Measurements from ENCODE around the gene KCNH2.

Gene KCNH2

GRCh38 chr7:150972741-150973140 is 5.4 kb downstream of the KCNH2 start:
- no peak for DNase-seq

- DNase-seq: no peak
These were observed 6.1 kb downstream of the KCNH2 start for GRCh38 chr7:150972023-150972468.

GRCh38 chr7:150971242-150972022 is 6.7 kb downstream of the KCNH2 start:
- DNase-seq: no peak

- no peak for DNase-seq
These were observed 7.7 kb downstream of the KCNH2 start for GRCh38 chr7:150970424-150970823.

GRCh38 chr7:150969475-150969874 is 8.6 kb downstream of the KCNH2 start:
- no peak for DNase-seq

- DNase-seq: no peak
These were observed 9.3 kb downstream of the KCNH2 start for GRCh38 chr7:150968734-150969372.

- DNase-seq: no peak
These were observed 9.9 kb downstream of the KCNH2 start for GRCh38 chr7:150968056-150968733.

- DNase-seq: no peak
These were observed 10.8 kb downstream of the KCNH2 start for GRCh38 chr7:150967349-150967748.

GRCh38 chr7:150966002-150966401 is 12.1 kb downstream of the KCNH2 start:
- no peak for DNase-seq

- no peak for DNase-seq
These were observed 12.8 kb downstream of the KCNH2 start for GRCh38 chr7:150965273-150965830.

GRCh38 chr7:150964593-150965111 is 13.5 kb downstream of the KCNH2 start:
- DNase-seq: no peak

GRCh38 chr7:150963707-150964559 is 14.2 kb downstream of the KCNH2 start:
- DNase-seq: no peak

- DNase-seq: peak; percentile 66
These were observed 15.3 kb downstream of the KCNH2 start for GRCh38 chr7:150962553-150963399.

- DNase-seq: no peak
These were observed 15.9 kb downstream of the KCNH2 start for GRCh38 chr7:150962290-150962552.

- no peak for DNase-seq
These were observed 16.4 kb downstream of the KCNH2 start for GRCh38 chr7:150961510-150962289.

- no peak for DNase-seq
These were observed 18.1 kb downstream of the KCNH2 start for GRCh38 chr7:150959739-150960734.

GRCh38 chr7:150959081-150959480 is 19.0 kb downstream of the KCNH2 start:
- DNase-seq: no peak

GRCh38 chr7:150958597-150958996 is 19.5 kb downstream of the KCNH2 start:
- DNase-seq: no peak

- DNase-seq: no peak
These were observed 20.0 kb downstream of the KCNH2 start for GRCh38 chr7:150958062-150958552.

Data from stimulated activated CD4-positive, alpha-beta T cell treated with anti-CD3 and anti-CD28 coated beads, Interleukin-4, amount 100 ng/mL, for 1 hour (primary cell).